Activated CD4-positive, alpha-beta memory T cell treated with anti-CD3 and anti-CD28 coated beads for 36 hours (primary cell): ENCODE data around the gene WDHD1. TPM values are rescaled to one million over a fixed set of nuclear protein-coding genes. Genes with fewer than 3 reads are reported as not detected.

ENCODE experiments used
- total RNA-seq, 2 experiments: library from RNA; stranded (reverse); gene quantifications; one replicate each; pipeline ENCODE4 v1.2.3, GENCODE V29; 2021

Gene WDHD1
- total RNA-seq, 2 experiments from 2014 or later: 62.4 to 63.2 TPM

Other genes starting within 250 kb of the WDHD1 start
- 10 to 100 TPM; 40.8 to 42.3 TPM for gene GCH1, start 124.3 kb downstream of the WDHD1 start, total RNA-seq
- gene SOCS4, start 137 bp upstream of the WDHD1 start, total RNA-seq: 10 to 100 TPM; 24.4 to 25.3 TPM
- gene MAPK1IP1L, start 24.5 kb upstream of the WDHD1 start, total RNA-seq: 10 to 100 TPM; 85.5 to 89.1 TPM
- 10 to 100 TPM; 12.3 to 14.5 TPM for gene LGALS3, start 102.2 kb upstream of the WDHD1 start, total RNA-seq
- gene DLGAP5, start 164.5 kb upstream of the WDHD1 start, total RNA-seq: 10 to 100 TPM; 92.7 to 97.9 TPM
- gene FBXO34, start 244.3 kb upstream of the WDHD1 start, total RNA-seq: 10 to 100 TPM; 19.8 to 22.0 TPM